GM12801 (cell line): ENCODE results near the gene METTL24.

Experiments
- CTCF ChIP-seq: IDR thresholded peaks from one replicate; pipeline ENCODE4 v1.5.1; 2011; ENCODE audit warnings: control low read depth; ENCODE audit not compliant: insufficient read length; ENCODE audit errors: extremely low read depth

METTL24 gene

DNA sequence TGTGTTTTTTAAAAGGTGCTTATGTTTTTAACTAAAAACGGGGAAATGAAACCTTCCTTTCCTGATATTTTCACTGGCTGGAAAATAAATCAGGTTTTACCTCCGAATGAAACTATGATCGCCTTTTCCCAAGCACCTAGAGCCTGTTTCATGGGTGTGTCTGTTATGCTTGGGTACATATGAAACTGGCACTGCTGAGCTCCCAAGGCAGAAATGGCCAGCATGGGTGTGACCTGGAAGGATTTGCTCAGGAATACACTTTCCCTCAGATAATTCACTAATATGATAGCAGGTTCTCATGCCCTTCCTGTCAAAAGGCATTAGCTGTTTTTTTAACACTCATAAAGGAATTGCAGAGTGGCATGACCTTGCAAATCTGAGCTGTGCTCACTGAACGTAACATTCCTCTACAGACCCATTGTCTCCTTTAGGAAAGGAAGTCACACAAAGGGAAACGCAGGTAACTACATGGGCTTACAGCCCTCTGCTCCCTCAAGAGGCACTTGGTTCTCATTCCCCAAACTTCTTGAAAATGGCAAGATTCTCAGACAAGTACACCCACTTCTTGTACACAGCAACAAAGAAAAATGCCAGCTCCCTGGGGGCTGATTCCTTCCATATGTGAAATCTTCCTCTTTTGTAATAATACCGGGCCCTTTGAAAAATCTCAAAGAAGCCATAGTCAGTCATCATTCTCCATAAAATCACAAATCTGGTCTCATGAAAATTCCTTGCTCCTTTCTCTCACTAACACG is 72.7 kb downstream of the METTL24 start:
- TF ChIP-seq CTCF: no peak

GRCh38 chr6:110284855-110285254 is 73.3 kb downstream of the METTL24 start:
- no peak for TF ChIP-seq CTCF

DNA sequence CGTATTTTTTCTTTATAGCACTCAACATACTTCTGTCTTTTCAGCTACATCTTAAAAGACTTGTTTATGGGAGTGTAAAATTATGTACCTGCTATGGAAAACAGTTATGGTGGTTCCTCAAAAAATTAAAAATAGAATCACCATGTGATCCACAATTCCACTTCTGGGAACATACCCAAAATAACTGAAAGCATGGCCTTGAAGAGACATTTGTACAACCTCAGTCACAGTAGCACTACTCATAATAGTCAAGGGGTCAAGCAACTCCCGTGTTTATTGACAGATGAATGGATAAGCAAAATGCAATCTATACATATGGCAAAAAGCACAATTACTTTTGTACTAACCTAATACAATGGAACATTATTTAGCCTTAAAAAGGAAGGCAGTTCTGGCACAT is 74.5 kb downstream of the METTL24 start:
- no peak for TF ChIP-seq CTCF

- no peak for TF ChIP-seq CTCF
These were observed 75.7 kb downstream of the METTL24 start for GRCh38 chr6:110282412-110282811.

GRCh38 chr6:110277100-110277665 is 81.0 kb downstream of the METTL24 start:
- no peak for TF ChIP-seq CTCF

DNA sequence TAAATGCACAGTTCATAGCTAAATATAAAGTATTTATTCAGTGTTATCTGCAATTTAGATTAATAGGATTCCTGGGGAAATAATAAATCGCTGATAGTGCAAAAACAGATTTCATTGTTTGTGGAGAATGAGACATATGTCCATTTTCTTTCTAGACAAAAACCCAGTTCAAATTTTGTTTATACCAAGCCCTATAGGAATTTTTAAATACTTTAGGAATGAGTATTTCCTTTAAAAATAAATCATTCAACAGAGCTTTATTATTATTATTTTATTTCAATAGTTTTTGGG is 86.5 kb downstream of the METTL24 start:
- TF ChIP-seq CTCF: no peak

DNA sequence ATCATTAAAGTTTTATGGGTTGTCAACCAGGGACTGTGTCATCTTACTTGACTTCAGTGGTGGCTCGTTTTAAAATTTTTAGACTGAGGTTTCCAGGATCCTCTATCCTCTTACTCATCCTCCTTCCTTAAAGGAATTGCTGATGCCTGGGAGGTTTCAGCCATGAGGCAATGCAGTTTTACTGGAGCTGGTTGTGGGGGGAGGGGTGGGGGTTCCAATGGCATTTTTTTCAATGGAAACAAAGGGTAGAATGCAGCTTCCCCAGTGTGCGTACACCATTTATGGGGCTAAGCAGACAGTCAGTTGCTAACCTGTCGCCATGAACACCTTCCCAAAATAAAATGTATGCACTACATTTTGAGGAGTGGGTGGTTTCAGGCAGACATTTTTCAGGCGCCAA is 88.0 kb downstream of the METTL24 start:
- TF ChIP-seq CTCF: no peak
